Neutrophil (primary cell): Measurements from ENCODE around the gene TLL1.

ENCODE experiments used
- H3K27ac ChIP-seq: fragments of 200-600 bp; sonication (generic); 2 replicates; pipeline ENCODE4 v1.5.1; 2016; ENCODE audit warnings: mild to moderate bottlenecking, moderate library complexity
- H3K27me3 ChIP-seq: fragments of 200-600 bp; sonication (generic); 2 replicates; pipeline ENCODE4 v1.6.0; 2016; ENCODE audit warnings: mild to moderate bottlenecking
- H3K36me3 ChIP-seq: fragments of 200-600 bp; sonication (generic); 2 replicates; pipeline ENCODE4 v1.5.1; 2017
- H3K4me1 ChIP-seq, 2 experiments: fragments of 200-600 bp in 1 of 2; sonication (generic) in 1 of 2; 1 replicate in 1 of 2; 2 replicates in 1 of 2; pipeline versions ENCODE4 v1.5.1 to v1.6.1; 2013 to 2016; ENCODE audit warnings: low read depth in 1 of 2, low read length in 1 of 2, mild to moderate bottlenecking in 1 of 2, moderate library complexity in 1 of 2; ENCODE audit not compliant: control insufficient read depth in 1 of 2, insufficient read depth in 1 of 2
- H3K4me3 ChIP-seq, 2 experiments: fragments of 200-600 bp in 1 of 2; sonication (generic) in 1 of 2; 1 replicate in 1 of 2; 2 replicates in 1 of 2; pipeline ENCODE4 v1.5.1; 2013 to 2016; ENCODE audit warnings: low read depth in 1 of 2, low read length in 1 of 2, mild to moderate bottlenecking in 1 of 2, moderate library complexity in 1 of 2
- H3K9me3 ChIP-seq: fragments of 200-600 bp; sonication (generic); 2 replicates; pipeline ENCODE4 v1.5.1; 2016
- CTCF ChIP-seq: fragments of 200-600 bp; sonication (generic); IDR thresholded peaks from 2 replicates; pipeline ENCODE4 v1.5.1; 2016; ENCODE audit warnings: antibody characterized with exemption

Gene TLL1

GRCh38 chr4:166006217-166006616 lies 133.2 kb downstream of the TLL1 start:
- TF ChIP-seq CTCF: no peak
- no peaks in the 10 kb centered on the region for H3K4me1 ChIP-seq
- H3K27ac ChIP-seq: no peak overlapping the region
- no peak overlapping the region for H3K4me3 ChIP-seq
- no peaks in the 10 kb centered on the region for H3K36me3 ChIP-seq
- H3K9me3 ChIP-seq: no peaks in the 10 kb centered on the region
- H3K27me3 ChIP-seq: no peaks in the 10 kb centered on the region

GRCh38 chr4:166008510-166008909 lies 135.5 kb downstream of the TLL1 start:
- Histone ChIP-seq H3K4me1 (no peaks in the 10 kb centered on the region), H3K27ac (no peak overlapping the region), H3K36me3 (no peaks in the 10 kb centered on the region), H3K27me3 (no peaks in the 10 kb centered on the region), H3K4me3 (no peak overlapping the region), H3K9me3 (no peaks in the 10 kb centered on the region)
- TF ChIP-seq CTCF: no peak

- Histone ChIP-seq H3K4me3 (no peak overlapping the region), H3K4me1 (no peaks in the 10 kb centered on the region), H3K27me3 (no peaks in the 10 kb centered on the region), H3K36me3 (no peaks in the 10 kb centered on the region), H3K9me3 (no peaks in the 10 kb centered on the region), H3K27ac (no peak overlapping the region)
- no peak for TF ChIP-seq CTCF
These were observed 139.3 kb downstream of the TLL1 start for GRCh38 chr4:166012129-166013030.

- Histone ChIP-seq H3K36me3 (no peaks in the 10 kb centered on the region), H3K9me3 (no peaks in the 10 kb centered on the region), H3K27me3 (no peaks in the 10 kb centered on the region), H3K27ac (no peak overlapping the region), H3K4me3 (no peak overlapping the region), H3K4me1 (no peaks in the 10 kb centered on the region)
- no peak for TF ChIP-seq CTCF
These were observed 141.4 kb downstream of the TLL1 start for GRCh38 chr4:166014411-166014810.

- Histone ChIP-seq H3K36me3 (no peaks in the 10 kb centered on the region), H3K27me3 (no peaks in the 10 kb centered on the region), H3K4me3 (no peak overlapping the region), H3K9me3 (no peaks in the 10 kb centered on the region), H3K27ac (no peak overlapping the region), H3K4me1 (no peaks in the 10 kb centered on the region)
- no peak for TF ChIP-seq CTCF
These were observed 144.8 kb downstream of the TLL1 start for GRCh38 chr4:166017804-166018203.
